ENCODE data around the gene ANKRD13A. TPM values are rescaled to one million over a fixed set of nuclear protein-coding genes. Genes with fewer than 3 reads are reported as not detected.
A peak's percentile ranks its signal among the peaks of the same experiment; 100 is the strongest.

ANKRD13A gene
- total and polyA plus RNA-seq, 2 of the 13 experiments (the other 11 are each of a cell fraction or from before 2014, with no cell fraction given): 34.1 to 41.6 TPM

GRCh38 chr12:110010853-110011723 lies 11.9 kb downstream of the ANKRD13A start (continued):
- TF ChIP-seq PRDM10 (CRISPR knock-in tag; IDR thresholded peaks at IDR 0.05; ENCODE audit: low read depth): peak; percentile 60; the same call in 1 of the 2 replicates
- no peak for TF ChIP-seq SRF (IDR thresholded peaks at IDR 0.05; ENCODE audit: low read depth, low read length)
- no peak for TF ChIP-seq ZNF451 (CRISPR knock-in tag; IDR thresholded peaks at IDR 0.05)
- peak; percentile 80 for TF ChIP-seq RCOR2 (CRISPR knock-in tag; IDR thresholded peaks at IDR 0.05)
- no peak for TF ChIP-seq ZBTB7A (CRISPR knock-in tag; IDR thresholded peaks at IDR 0.05)
- TF ChIP-seq, protein P1, sequence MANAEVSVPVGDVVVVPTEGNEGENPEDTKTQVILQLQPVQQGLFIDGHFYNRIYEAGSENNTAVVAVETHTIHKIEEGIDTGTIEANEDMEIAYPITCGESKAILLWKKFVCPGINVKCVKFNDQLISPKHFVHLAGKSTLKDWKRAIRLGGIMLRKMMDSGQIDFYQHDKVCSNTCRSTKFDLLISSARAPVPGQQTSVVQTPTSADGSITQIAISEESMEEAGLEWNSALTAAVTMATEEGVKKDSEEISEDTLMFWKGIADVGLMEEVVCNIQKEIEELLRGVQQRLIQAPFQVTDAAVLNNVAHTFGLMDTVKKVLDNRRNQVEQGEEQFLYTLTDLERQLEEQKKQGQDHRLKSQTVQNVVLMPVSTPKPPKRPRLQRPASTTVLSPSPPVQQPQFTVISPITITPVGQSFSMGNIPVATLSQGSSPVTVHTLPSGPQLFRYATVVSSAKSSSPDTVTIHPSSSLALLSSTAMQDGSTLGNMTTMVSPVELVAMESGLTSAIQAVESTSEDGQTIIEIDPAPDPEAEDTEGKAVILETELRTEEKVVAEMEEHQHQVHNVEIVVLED (CRISPR knock-in tag; IDR thresholded peaks at IDR 0.05; ENCODE audit: borderline replicate concordance): no peak
- no peak for TF ChIP-seq ATF6 (CRISPR knock-in tag; conservative IDR thresholded peaks at IDR 0.05)
- TF ChIP-seq, protein P2, sequence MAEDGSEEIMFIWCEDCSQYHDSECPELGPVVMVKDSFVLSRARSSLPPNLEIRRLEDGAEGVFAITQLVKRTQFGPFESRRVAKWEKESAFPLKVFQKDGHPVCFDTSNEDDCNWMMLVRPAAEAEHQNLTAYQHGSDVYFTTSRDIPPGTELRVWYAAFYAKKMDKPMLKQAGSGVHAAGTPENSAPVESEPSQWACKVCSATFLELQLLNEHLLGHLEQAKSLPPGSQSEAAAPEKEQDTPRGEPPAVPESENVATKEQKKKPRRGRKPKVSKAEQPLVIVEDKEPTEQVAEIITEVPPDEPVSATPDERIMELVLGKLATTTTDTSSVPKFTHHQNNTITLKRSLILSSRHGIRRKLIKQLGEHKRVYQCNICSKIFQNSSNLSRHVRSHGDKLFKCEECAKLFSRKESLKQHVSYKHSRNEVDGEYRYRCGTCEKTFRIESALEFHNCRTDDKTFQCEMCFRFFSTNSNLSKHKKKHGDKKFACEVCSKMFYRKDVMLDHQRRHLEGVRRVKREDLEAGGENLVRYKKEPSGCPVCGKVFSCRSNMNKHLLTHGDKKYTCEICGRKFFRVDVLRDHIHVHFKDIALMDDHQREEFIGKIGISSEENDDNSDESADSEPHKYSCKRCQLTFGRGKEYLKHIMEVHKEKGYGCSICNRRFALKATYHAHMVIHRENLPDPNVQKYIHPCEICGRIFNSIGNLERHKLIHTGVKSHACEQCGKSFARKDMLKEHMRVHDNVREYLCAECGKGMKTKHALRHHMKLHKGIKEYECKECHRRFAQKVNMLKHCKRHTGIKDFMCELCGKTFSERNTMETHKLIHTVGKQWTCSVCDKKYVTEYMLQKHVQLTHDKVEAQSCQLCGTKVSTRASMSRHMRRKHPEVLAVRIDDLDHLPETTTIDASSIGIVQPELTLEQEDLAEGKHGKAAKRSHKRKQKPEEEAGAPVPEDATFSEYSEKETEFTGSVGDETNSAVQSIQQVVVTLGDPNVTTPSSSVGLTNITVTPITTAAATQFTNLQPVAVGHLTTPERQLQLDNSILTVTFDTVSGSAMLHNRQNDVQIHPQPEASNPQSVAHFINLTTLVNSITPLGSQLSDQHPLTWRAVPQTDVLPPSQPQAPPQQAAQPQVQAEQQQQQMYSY (CRISPR knock-in tag; IDR thresholded peaks at IDR 0.05): no peak
- TF ChIP-seq, protein P3, sequence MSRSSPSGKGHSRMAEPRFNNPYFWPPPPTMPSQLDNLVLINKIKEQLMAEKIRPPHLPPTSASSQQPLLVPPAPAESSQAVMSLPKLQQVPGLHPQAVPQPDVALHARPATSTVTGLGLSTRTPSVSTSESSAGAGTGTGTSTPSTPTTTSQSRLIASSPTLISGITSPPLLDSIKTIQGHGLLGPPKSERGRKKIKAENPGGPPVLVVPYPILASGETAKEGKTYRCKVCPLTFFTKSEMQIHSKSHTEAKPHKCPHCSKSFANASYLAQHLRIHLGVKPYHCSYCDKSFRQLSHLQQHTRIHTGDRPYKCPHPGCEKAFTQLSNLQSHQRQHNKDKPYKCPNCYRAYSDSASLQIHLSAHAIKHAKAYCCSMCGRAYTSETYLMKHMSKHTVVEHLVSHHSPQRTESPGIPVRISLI (CRISPR knock-in tag; IDR thresholded peaks at IDR 0.05; ENCODE audit: borderline replicate concordance): peak; percentile 93
- TF ChIP-seq SETDB1 (CRISPR knock-in tag; IDR thresholded peaks at IDR 0.05; ENCODE audit: borderline replicate concordance): no peak
- no peak for TF ChIP-seq HES4 (CRISPR knock-in tag; IDR thresholded peaks at IDR 0.05; ENCODE audit: borderline replicate concordance)
- TF ChIP-seq TBL1XR1 (IDR thresholded peaks at IDR 0.05; ENCODE audit: borderline replicate concordance, low read length, partially characterized antibody): no peak

Measured in HepG2 (cell line).